WTC11 (cell line): ENCODE results near the gene CREB3. TPM values are rescaled to one million over a fixed set of nuclear protein-coding genes. Genes with fewer than 3 reads are reported as not detected.

Experiments
- ATAC-seq: fragments of 200-7000 bp; cut with Tn5 transposase; 2 replicates; pipeline ENCODE4 v1.10.0; 2021; ENCODE audit warnings: mild to moderate bottlenecking, moderate library complexity
- CTCF ChIA-PET: fragments of 300-600 bp; sonication (Branson Sonifier 250); formaldehyde crosslinking; loops from one replicate; lab custom pipeline; 2021; ENCODE audit warnings: antibody characterized with exemption; lab: Charles Lee
- POLR2A ChIA-PET: fragments of 350-600 bp; sonication (Branson Sonifier 250); formaldehyde crosslinking; loops from one replicate; lab custom pipeline; 2021; ENCODE audit warnings: antibody characterized with exemption; lab: Charles Lee
- DNase-seq: peaks from one replicate; pipeline ENCODE4 v3.0.0; 2021; ENCODE audit warnings: low spot score
- H3K27ac Mint-ChIP-seq: 2 replicates; pipeline ENCODE4 v1.8.0; 2021; ENCODE audit warnings: mixed read lengths
- H3K27me3 Mint-ChIP-seq: 2 replicates; pipeline ENCODE4 v1.8.0; 2021; ENCODE audit warnings: low read depth, mild to moderate bottlenecking, moderate library complexity, mixed read lengths
- H3K36me3 Mint-ChIP-seq: 2 replicates; pipeline ENCODE4 v1.8.0; 2021; ENCODE audit warnings: mixed read lengths
- H3K4me1 Mint-ChIP-seq: 2 replicates; pipeline ENCODE4 v1.8.0; 2022; ENCODE audit warnings: mixed read lengths
- H3K4me3 Mint-ChIP-seq: 2 replicates; pipeline ENCODE4 v1.8.0; 2021; ENCODE audit warnings: mild to moderate bottlenecking, moderate library complexity, mixed read lengths
- H3K9me3 Mint-ChIP-seq: 2 replicates; pipeline ENCODE4 v1.8.0; 2021; ENCODE audit warnings: mixed read lengths
- ESRRA ChIP-seq: sonication (generic); formaldehyde crosslinking; IDR thresholded peaks from 2 replicates; pipeline ENCODE4 v1.8.1; 2022; ENCODE audit warnings: mild to moderate bottlenecking, missing genetic modification reagents, borderline replicate concordance
- FOXK1 ChIP-seq: sonication (generic); formaldehyde crosslinking; IDR thresholded peaks from 2 replicates; pipeline ENCODE4 v1.8.0; 2022; ENCODE audit warnings: mild to moderate bottlenecking, moderate library complexity, missing genetic modification reagents
- GRHL2 ChIP-seq: fragments of 250-450 bp; sonication (Bioruptor Pico); IDR thresholded peaks from 2 replicates; pipeline ENCODE4 v1.8.0; 2022; ENCODE audit warnings: mild to moderate bottlenecking, moderate library complexity; ENCODE audit not compliant: insufficient replicate concordance, severe bottlenecking
- MYBL2 ChIP-seq: sonication (generic); formaldehyde crosslinking; IDR thresholded peaks from 2 replicates; pipeline ENCODE4 v1.8.1; 2023; ENCODE audit warnings: mild to moderate bottlenecking, moderate library complexity, missing genetic modification reagents
- NR3C1 ChIP-seq: sonication (generic); formaldehyde crosslinking; conservative IDR thresholded peaks from 2 replicates; pipeline ENCODE4 v1.8.1; 2023; ENCODE audit warnings: low read depth, mild to moderate bottlenecking, missing genetic modification reagents
- SMAD3 ChIP-seq: sonication (generic); formaldehyde crosslinking; IDR thresholded peaks from 2 replicates; pipeline ENCODE4 v1.8.0; 2022; ENCODE audit warnings: missing genetic modification reagents, mild to moderate bottlenecking, borderline replicate concordance
- SMAD4 ChIP-seq: sonication (generic); formaldehyde crosslinking; IDR thresholded peaks from 2 replicates; pipeline ENCODE4 v1.8.0; 2022; ENCODE audit warnings: mild to moderate bottlenecking, missing genetic modification reagents
- TEAD1 ChIP-seq: sonication (generic); formaldehyde crosslinking; IDR thresholded peaks from 2 replicates; pipeline ENCODE4 v1.8.0; 2022; ENCODE audit warnings: mild to moderate bottlenecking, missing genetic modification reagents
- ZBTB21 ChIP-seq: sonication (generic); formaldehyde crosslinking; IDR thresholded peaks from 2 replicates; pipeline ENCODE4 v1.8.1; 2023; ENCODE audit warnings: mild to moderate bottlenecking, missing genetic modification reagents, borderline replicate concordance
- ZNF671 ChIP-seq: fragments of 250-450 bp; sonication (Bioruptor Pico); IDR thresholded peaks from 2 replicates; pipeline ENCODE4 v1.8.0; 2021; ENCODE audit warnings: mild to moderate bottlenecking
- total RNA-seq: library from RNA; stranded (reverse); gene quantifications from 3 replicates; pipeline ENCODE4 v1.2.3, GENCODE V29; 2021
- TF ChIP-seq, protein P1 (sequence below): sonication (generic); formaldehyde crosslinking; IDR thresholded peaks from 2 replicates; pipeline ENCODE4 v1.8.1; 2023; ENCODE audit warnings: mild to moderate bottlenecking, missing genetic modification reagents
- TF ChIP-seq, protein P2 (sequence below): sonication (generic); formaldehyde crosslinking; IDR thresholded peaks from 2 replicates; pipeline ENCODE4 v1.8.1; 2023; ENCODE audit warnings: mild to moderate bottlenecking, missing genetic modification reagents, borderline replicate concordance
- TF ChIP-seq, protein P3 (sequence below): fragments of 250-450 bp; sonication (Bioruptor Pico); IDR thresholded peaks from 2 replicates; pipeline ENCODE4 v1.9.0; 2021; ENCODE audit warnings: mild to moderate bottlenecking
- TF ChIP-seq, protein P4 (sequence below): fragments of 250-450 bp; sonication (Bioruptor Pico); IDR thresholded peaks from 2 replicates; pipeline ENCODE4 v1.9.0; 2021; ENCODE audit warnings: mild to moderate bottlenecking
- TF ChIP-seq, protein P5 (sequence below): sonication (generic); formaldehyde crosslinking; IDR thresholded peaks from 2 replicates; pipeline ENCODE4 v1.8.0; 2022; ENCODE audit warnings: mild to moderate bottlenecking, missing genetic modification reagents
- TF ChIP-seq, protein P6 (sequence below): sonication (generic); formaldehyde crosslinking; IDR thresholded peaks from 2 replicates; pipeline ENCODE4 v1.8.1; 2023; ENCODE audit warnings: mild to moderate bottlenecking, moderate library complexity, missing genetic modification reagents

The CREB3 gene
- total RNA-seq, 1 experiment from 2014 or later: 21.4 TPM

DNA sequence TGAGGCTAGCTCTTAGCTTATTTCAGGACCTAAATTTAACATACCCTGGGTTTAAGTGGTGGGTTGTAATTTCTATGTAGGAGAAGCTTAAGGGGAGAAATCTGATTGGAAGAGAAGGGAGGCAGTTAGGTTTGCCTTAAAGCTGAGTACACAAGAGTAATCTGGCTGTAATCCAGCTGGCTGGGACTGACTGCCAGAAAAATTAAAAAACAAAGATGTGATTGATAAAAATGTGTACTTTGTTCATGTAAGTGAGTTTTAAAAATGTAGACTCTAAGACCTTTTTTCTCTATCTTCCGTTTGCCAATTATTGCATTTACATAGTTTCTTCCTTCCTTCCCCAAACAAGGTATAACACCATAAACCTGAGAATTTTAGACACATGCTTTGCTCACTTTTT is 39.1 kb downstream of the CREB3 start (continued):
- TF ChIP-seq, protein P1, sequence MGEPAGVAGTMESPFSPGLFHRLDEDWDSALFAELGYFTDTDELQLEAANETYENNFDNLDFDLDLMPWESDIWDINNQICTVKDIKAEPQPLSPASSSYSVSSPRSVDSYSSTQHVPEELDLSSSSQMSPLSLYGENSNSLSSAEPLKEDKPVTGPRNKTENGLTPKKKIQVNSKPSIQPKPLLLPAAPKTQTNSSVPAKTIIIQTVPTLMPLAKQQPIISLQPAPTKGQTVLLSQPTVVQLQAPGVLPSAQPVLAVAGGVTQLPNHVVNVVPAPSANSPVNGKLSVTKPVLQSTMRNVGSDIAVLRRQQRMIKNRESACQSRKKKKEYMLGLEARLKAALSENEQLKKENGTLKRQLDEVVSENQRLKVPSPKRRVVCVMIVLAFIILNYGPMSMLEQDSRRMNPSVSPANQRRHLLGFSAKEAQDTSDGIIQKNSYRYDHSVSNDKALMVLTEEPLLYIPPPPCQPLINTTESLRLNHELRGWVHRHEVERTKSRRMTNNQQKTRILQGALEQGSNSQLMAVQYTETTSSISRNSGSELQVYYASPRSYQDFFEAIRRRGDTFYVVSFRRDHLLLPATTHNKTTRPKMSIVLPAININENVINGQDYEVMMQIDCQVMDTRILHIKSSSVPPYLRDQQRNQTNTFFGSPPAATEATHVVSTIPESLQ (CRISPR knock-in tag): no peak

DNA sequence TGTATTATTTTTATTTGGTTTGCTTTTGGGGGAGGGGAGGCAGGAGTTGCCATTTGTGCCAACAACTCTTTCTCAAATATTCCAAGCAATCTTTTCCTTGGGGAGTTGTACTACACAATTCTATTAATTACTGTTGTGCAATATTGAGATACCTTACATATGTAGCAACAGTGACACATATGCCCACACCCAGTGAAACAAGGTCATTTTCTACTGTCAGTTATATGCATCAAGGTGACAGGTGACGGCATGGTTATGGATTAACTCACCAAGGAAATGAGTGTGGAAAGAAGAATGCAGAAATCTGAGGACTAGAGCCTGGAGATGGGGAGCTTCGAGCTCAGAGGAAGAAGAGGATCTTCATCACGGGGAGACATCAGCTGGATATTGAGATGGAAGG is 39.5 kb downstream of the CREB3 start:
- CTCF ChIA-PET: interaction anchor here (0.8 to 3.3 kb wide), 4 partner anchors 18 to 161 kb away, joined by 3 to 18 read pairs (median 3); no protein-coding TSS in a partner anchor
- H3K36me3 Mint-ChIP-seq: no peaks in the 10 kb centered on the region
- TF ChIP-seq, protein P2, sequence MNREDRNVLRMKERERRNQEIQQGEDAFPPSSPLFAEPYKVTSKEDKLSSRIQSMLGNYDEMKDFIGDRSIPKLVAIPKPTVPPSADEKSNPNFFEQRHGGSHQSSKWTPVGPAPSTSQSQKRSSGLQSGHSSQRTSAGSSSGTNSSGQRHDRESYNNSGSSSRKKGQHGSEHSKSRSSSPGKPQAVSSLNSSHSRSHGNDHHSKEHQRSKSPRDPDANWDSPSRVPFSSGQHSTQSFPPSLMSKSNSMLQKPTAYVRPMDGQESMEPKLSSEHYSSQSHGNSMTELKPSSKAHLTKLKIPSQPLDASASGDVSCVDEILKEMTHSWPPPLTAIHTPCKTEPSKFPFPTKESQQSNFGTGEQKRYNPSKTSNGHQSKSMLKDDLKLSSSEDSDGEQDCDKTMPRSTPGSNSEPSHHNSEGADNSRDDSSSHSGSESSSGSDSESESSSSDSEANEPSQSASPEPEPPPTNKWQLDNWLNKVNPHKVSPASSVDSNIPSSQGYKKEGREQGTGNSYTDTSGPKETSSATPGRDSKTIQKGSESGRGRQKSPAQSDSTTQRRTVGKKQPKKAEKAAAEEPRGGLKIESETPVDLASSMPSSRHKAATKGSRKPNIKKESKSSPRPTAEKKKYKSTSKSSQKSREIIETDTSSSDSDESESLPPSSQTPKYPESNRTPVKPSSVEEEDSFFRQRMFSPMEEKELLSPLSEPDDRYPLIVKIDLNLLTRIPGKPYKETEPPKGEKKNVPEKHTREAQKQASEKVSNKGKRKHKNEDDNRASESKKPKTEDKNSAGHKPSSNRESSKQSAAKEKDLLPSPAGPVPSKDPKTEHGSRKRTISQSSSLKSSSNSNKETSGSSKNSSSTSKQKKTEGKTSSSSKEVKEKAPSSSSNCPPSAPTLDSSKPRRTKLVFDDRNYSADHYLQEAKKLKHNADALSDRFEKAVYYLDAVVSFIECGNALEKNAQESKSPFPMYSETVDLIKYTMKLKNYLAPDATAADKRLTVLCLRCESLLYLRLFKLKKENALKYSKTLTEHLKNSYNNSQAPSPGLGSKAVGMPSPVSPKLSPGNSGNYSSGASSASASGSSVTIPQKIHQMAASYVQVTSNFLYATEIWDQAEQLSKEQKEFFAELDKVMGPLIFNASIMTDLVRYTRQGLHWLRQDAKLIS (CRISPR knock-in tag): no peak
- TF ChIP-seq, protein P3, sequence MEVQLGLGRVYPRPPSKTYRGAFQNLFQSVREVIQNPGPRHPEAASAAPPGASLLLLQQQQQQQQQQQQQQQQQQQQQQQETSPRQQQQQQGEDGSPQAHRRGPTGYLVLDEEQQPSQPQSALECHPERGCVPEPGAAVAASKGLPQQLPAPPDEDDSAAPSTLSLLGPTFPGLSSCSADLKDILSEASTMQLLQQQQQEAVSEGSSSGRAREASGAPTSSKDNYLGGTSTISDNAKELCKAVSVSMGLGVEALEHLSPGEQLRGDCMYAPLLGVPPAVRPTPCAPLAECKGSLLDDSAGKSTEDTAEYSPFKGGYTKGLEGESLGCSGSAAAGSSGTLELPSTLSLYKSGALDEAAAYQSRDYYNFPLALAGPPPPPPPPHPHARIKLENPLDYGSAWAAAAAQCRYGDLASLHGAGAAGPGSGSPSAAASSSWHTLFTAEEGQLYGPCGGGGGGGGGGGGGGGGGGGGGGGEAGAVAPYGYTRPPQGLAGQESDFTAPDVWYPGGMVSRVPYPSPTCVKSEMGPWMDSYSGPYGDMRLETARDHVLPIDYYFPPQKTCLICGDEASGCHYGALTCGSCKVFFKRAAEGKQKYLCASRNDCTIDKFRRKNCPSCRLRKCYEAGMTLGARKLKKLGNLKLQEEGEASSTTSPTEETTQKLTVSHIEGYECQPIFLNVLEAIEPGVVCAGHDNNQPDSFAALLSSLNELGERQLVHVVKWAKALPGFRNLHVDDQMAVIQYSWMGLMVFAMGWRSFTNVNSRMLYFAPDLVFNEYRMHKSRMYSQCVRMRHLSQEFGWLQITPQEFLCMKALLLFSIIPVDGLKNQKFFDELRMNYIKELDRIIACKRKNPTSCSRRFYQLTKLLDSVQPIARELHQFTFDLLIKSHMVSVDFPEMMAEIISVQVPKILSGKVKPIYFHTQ (CRISPR knock-in tag): no peak
- TF ChIP-seq, protein P4, sequence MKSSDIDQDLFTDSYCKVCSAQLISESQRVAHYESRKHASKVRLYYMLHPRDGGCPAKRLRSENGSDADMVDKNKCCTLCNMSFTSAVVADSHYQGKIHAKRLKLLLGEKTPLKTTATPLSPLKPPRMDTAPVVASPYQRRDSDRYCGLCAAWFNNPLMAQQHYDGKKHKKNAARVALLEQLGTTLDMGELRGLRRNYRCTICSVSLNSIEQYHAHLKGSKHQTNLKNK (CRISPR knock-in tag): no peak
- TF ChIP-seq, protein P5, sequence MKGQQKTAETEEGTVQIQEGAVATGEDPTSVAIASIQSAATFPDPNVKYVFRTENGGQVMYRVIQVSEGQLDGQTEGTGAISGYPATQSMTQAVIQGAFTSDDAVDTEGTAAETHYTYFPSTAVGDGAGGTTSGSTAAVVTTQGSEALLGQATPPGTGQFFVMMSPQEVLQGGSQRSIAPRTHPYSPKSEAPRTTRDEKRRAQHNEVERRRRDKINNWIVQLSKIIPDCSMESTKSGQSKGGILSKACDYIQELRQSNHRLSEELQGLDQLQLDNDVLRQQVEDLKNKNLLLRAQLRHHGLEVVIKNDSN (CRISPR knock-in tag): no peak
- TF ChIP-seq SMAD3 (CRISPR knock-in tag) (no peak), GRHL2 (no peak), ZNF671 (CRISPR knock-in tag) (no peak), ZBTB21 (CRISPR knock-in tag) (no peak), MYBL2 (CRISPR knock-in tag) (no peak)
- TF ChIP-seq, all 79 proteins: peak for 0
- POLR2A ChIA-PET: no interaction called here
- peaks cover 18% of the 10 kb centered on the region for H3K4me1 Mint-ChIP-seq
- no peaks in the 10 kb centered on the region for H3K9me3 Mint-ChIP-seq
- no peaks in the 10 kb centered on the region for H3K27me3 Mint-ChIP-seq
- H3K27ac Mint-ChIP-seq: no peak overlapping the region
- no peak overlapping the region for H3K4me3 Mint-ChIP-seq
- no peak for ATAC-seq
- DNase-seq: no peak

DNA sequence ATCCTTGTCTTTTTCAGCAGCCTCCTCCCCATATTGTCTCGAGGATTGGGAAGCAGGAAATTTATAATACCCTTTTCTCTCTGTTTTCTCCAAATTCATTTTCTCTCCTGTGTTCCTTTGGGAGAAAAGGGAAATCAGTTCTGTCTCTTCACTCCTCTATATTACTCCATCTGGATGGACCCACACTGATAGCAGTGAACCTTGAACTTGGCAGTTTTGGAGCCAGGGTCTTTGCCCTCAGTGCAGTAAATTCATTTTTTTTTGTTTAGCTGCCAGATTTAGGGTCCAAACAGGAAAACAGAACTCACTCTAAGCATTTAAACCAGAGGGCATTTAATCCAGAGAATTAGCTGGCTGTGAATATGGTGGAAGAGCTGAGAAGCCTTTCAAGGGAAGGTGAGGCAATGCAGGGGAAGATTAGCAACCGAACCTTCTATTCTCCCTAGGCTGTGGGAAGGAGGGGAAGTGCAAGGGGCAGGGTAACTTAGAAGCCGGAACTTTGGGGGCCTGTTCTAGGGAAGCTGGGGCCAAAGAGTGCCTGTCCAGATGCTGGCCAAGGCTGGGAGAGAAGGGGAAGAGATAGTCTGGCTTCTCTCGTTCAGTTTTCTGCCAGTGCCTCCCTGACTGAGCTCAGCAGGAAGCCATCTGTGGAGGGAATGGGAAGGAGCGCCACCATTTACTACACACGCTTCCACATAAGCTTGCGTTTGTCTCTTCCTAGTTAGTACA is 42.6 kb downstream of the CREB3 start:
- ChIA-PET POLR2A (interaction anchor here (1.2 kb wide), 1 partner anchor 26 kb away, joined by 3 read pairs; the partner anchor contains the start of genes GBA2 and RGP1), CTCF (interaction anchor here (0.6 to 4.0 kb wide), 16 partner anchors 10 to 128 kb away, joined by 3 to 40 read pairs (median 4); partner anchors contain the start of genes GBA2, HINT2, RGP1 and SPAG8)
- DNase-seq: peak; percentile 16
- Mint-ChIP-seq H3K9me3 (no peaks in the 10 kb centered on the region), H3K4me3 (no peak overlapping the region), H3K4me1 (peaks cover 18% of the 10 kb centered on the region), H3K27me3 (no peaks in the 10 kb centered on the region), H3K27ac (peak overlapping the region; percentile 8), H3K36me3 (0 out of 2 replicates have a peak, but pooled peaks cover under 1% of the 10 kb centered on the region)
- peak; percentile 59 for ATAC-seq
- TF ChIP-seq, protein P6, sequence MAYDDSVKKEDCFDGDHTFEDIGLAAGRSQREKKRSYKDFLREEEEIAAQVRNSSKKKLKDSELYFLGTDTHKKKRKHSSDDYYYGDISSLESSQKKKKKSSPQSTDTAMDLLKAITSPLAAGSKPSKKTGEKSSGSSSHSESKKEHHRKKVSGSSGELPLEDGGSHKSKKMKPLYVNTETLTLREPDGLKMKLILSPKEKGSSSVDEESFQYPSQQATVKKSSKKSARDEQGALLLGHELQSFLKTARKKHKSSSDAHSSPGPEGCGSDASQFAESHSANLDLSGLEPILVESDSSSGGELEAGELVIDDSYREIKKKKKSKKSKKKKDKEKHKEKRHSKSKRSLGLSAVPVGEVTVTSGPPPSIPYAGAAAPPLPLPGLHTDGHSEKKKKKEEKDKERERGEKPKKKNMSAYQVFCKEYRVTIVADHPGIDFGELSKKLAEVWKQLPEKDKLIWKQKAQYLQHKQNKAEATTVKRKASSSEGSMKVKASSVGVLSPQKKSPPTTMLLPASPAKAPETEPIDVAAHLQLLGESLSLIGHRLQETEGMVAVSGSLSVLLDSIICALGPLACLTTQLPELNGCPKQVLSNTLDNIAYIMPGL (CRISPR knock-in tag): no peak
- TF ChIP-seq NR3C1 (CRISPR knock-in tag) (no peak), ESRRA (CRISPR knock-in tag) (no peak), FOXK1 (CRISPR knock-in tag) (no peak), TEAD1 (CRISPR knock-in tag) (no peak), SMAD4 (CRISPR knock-in tag) (no peak)
- TF ChIP-seq, protein P1 (CRISPR knock-in tag): no peak
